GM19043 (cell line): Measurements from ENCODE around the gene TTLL1.

Source experiments
- ATAC-seq: cut with Tn5 transposase; IDR thresholded peaks from one replicate; pipeline ENCODE4 v1.9.1; 2021; ENCODE audit warnings: low read depth; ENCODE audit not compliant: unreplicated experiment

Gene TTLL1

GRCh38 chr22:43088984-43089717, at the start of gene TTLL1:
TSS of gene TTLL1 (minus strand) at chr22:43089391. CDS start at chr22:43075586, 13,805 bp downstream.
- ATAC-seq = no peak

- no peak for ATAC-seq
Measured at GRCh38 chr22:43136801-43137200, 47.6 kb upstream of the TTLL1 start.

GRCh38 chr22:43136255-43136654, 47.1 kb upstream of the TTLL1 start:
- ATAC-seq = no peak

GRCh38 chr22:43135565-43135964, 46.4 kb upstream of the TTLL1 start:
- no peak for ATAC-seq

- no peak for ATAC-seq
Measured at GRCh38 chr22:43134553-43134952, 45.4 kb upstream of the TTLL1 start.

GRCh38 chr22:43133401-43133800, 44.2 kb upstream of the TTLL1 start:
- no peak for ATAC-seq

GRCh38 chr22:43131773-43132501, 42.7 kb upstream of the TTLL1 start:
- no peak for ATAC-seq

- no peak for ATAC-seq
Measured at GRCh38 chr22:43129426-43130425, 40.5 kb upstream of the TTLL1 start.

GRCh38 chr22:43128928-43129424, 39.8 kb upstream of the TTLL1 start:
- ATAC-seq = no peak

GRCh38 chr22:43128116-43128515, 38.9 kb upstream of the TTLL1 start:
- no peak for ATAC-seq

- no peak for ATAC-seq
Measured at GRCh38 chr22:43127166-43127908, 38.1 kb upstream of the TTLL1 start.

- no peak for ATAC-seq
Measured at GRCh38 chr22:43126501-43127165, 37.4 kb upstream of the TTLL1 start.

- ATAC-seq = no peak
Measured at GRCh38 chr22:43118953-43119458, 29.8 kb upstream of the TTLL1 start.

GRCh38 chr22:43118024-43118849, 29.0 kb upstream of the TTLL1 start:
- ATAC-seq = no peak

- no peak for ATAC-seq
Measured at GRCh38 chr22:43116932-43117331, 27.7 kb upstream of the TTLL1 start.

GRCh38 chr22:43114958-43115357, 25.8 kb upstream of the TTLL1 start:
- ATAC-seq = no peak

GRCh38 chr22:43113526-43114251, 24.5 kb upstream of the TTLL1 start:
- ATAC-seq = no peak
